Measurements from ENCODE around the gene GPR160.

The GPR160 gene

GRCh38 chr3:170012683-170013400 is 25.0 kb upstream of the GPR160 start:
- TF ChIP-seq CTCF (IDR thresholded peaks at IDR 0.05), result no peak

GRCh38 chr3:170016057-170016456 is 21.7 kb upstream of the GPR160 start:
- TF ChIP-seq CTCF (IDR thresholded peaks at IDR 0.05), result no peak

GRCh38 chr3:170021083-170021482 is 16.7 kb upstream of the GPR160 start:
- no peak for TF ChIP-seq CTCF (IDR thresholded peaks at IDR 0.05)

GRCh38 chr3:170022336-170022735 is 15.5 kb upstream of the GPR160 start:
- no peak for TF ChIP-seq CTCF (IDR thresholded peaks at IDR 0.05)

- TF ChIP-seq CTCF (IDR thresholded peaks at IDR 0.05), result no peak
These were observed 14.6 kb upstream of the GPR160 start for GRCh38 chr3:170023165-170023564.

GRCh38 chr3:170024581-170024980 is 13.2 kb upstream of the GPR160 start:
- TF ChIP-seq CTCF (IDR thresholded peaks at IDR 0.05), result no peak

- TF ChIP-seq CTCF (IDR thresholded peaks at IDR 0.05), result no peak
These were observed 10.3 kb upstream of the GPR160 start for GRCh38 chr3:170027233-170028102.
